GM12878 (cell line): ENCODE results near the gene TMEM39B. TPM values are rescaled to one million over a fixed set of nuclear protein-coding genes. Genes with fewer than 3 reads are reported as not detected.
A peak's percentile ranks its signal among the peaks of the same experiment; 100 is the strongest.

Source experiments
- ATAC-seq: fragments of 200-7000 bp; cut with Tn5 transposase; 3 replicates; pipeline ENCODE4 v1.9.1; 2020; ENCODE audit warnings: mild to moderate bottlenecking, moderate library complexity
- Bru-seq: library from RNA; stranded (reverse); fragments of 400-500 nt; gene quantifications from one replicate; lab custom pipeline; 2021; lab: Mats Ljungman, UMichigan
- BruChase-seq, 2 experiments: library from RNA; stranded (reverse); fragments of 400-500 nt; gene quantifications; one replicate each; lab custom pipeline; 2021; lab: Mats Ljungman, UMichigan
- BruUV-seq: library from RNA; stranded (reverse); fragments of 400-500 nt; replicated peaks from 2 replicates; lab custom pipeline; 2021; lab: Mats Ljungman, UMichigan
- CTCF ChIA-PET: fragments of 300-600 bp; sonication (Branson Sonifier 250); formaldehyde crosslinking; extraction: SDS; loops from one replicate; lab custom pipeline; 2021; ENCODE audit warnings: inconsistent platforms; lab: Yijun Ruan, JAX
- POLR2A ChIA-PET: fragments of 350-600 bp; formaldehyde crosslinking; extraction: SDS; loops from one replicate; lab custom pipeline; 2021; ENCODE audit warnings: inconsistent platforms; lab: Charles Lee
- RAD21 ChIA-PET: fragments of 300-600 bp; sonication (Branson Sonifier 250); formaldehyde crosslinking; loops from one replicate; lab custom pipeline; 2023; ENCODE audit warnings: antibody characterized with exemption; ENCODE audit not compliant: unreplicated experiment; lab: Charles Lee
- SMC1A ChIA-PET: fragments of 300-600 bp; sonication (Branson Sonifier 250); formaldehyde crosslinking; loops from one replicate; lab custom pipeline; 2023; ENCODE audit not compliant: unreplicated experiment, uncharacterized antibody; lab: Charles Lee
- DNase-seq: peaks from one replicate; pipeline ENCODE4 v3.0.0-alpha.2; 2011; ENCODE audit warnings: low read depth, low spot score
- FAIRE-seq: peaks from 3 replicates; lab custom pipeline; 2011; peaks lifted over from hg19 to GRCh38; lab: Jason Lieb, UNC
- H2AFZ ChIP-seq: 2 replicates; pipeline ENCODE4 v1.6.0; 2011; ENCODE audit warnings: low read depth, low read length, control low read depth; ENCODE audit not compliant: control insufficient read depth
- H3K27ac ChIP-seq: 2 replicates; pipeline ENCODE4 v1.5.1; 2011; ENCODE audit warnings: control low read depth; ENCODE audit not compliant: control insufficient read depth, insufficient read depth
- H3K27me3 ChIP-seq, 2 experiments: replicated peaks in 1 of 2; 2 replicates each; pipeline versions ENCODE4 v1.6.0 to v1.6.1; 2011; ENCODE audit warnings: low read length in 1 of 2; ENCODE audit not compliant: control insufficient read depth in 2 of 2, insufficient read depth in 2 of 2
- H3K36me3 ChIP-seq, 2 experiments: 2 replicates each; pipeline ENCODE4 v1.5.1; 2011; ENCODE audit warnings: low read length in 1 of 2; ENCODE audit not compliant: control insufficient read depth in 2 of 2, insufficient read depth in 2 of 2
- H3K4me1 ChIP-seq: 2 replicates; pipeline ENCODE4 v1.6.1; 2011; ENCODE audit warnings: mild to moderate bottlenecking, low read length, moderate library complexity, mixed read lengths; ENCODE audit not compliant: control insufficient read depth, insufficient read depth
- H3K4me2 ChIP-seq: 2 replicates; pipeline ENCODE4 v1.6.0; 2011; ENCODE audit warnings: control low read depth; ENCODE audit not compliant: control insufficient read depth, insufficient read depth
- H3K4me3 ChIP-seq: fragments of 200-600 bp; sonication (generic); 2 replicates; pipeline ENCODE4 v1.5.1; 2016
- H3K79me2 ChIP-seq: 2 replicates; pipeline ENCODE4 v1.6.0; 2011; ENCODE audit warnings: low read length; ENCODE audit not compliant: control insufficient read depth, insufficient read depth
- H3K9ac ChIP-seq: 2 replicates; pipeline ENCODE4 v1.8.0; 2011; ENCODE audit warnings: low read length, control low read depth, mixed read lengths; ENCODE audit not compliant: control insufficient read depth, insufficient read depth
- H3K9me3 ChIP-seq: replicated peaks from 3 replicates; pipeline ENCODE4 v1.5.1; 2011; ENCODE audit warnings: mild to moderate bottlenecking, low read length; ENCODE audit not compliant: control insufficient read depth, insufficient read depth
- H4K20me1 ChIP-seq: 2 replicates; pipeline ENCODE4 v1.6.0; 2011; ENCODE audit not compliant: control insufficient read depth, insufficient read depth
- BHLHE40 ChIP-seq, 2 experiments: fragments of 450-650 bp in 1 of 2; IDR thresholded peaks; 2 replicates each; pipeline ENCODE4 v1.6.1; 2011 to 2017; ENCODE audit warnings: low read depth in 2 of 2, borderline replicate concordance in 1 of 2, improper control_type of control experiment in 1 of 2, low read length in 1 of 2, mild to moderate bottlenecking in 1 of 2
- CBFB ChIP-seq: IDR thresholded peaks from 2 replicates; pipeline ENCODE4 v1.6.1; 2016; ENCODE audit warnings: antibody characterized with exemption, low read depth
- CBX3 ChIP-seq: fragments of 200-600 bp; sonication (generic); IDR thresholded peaks from 2 replicates; pipeline ENCODE4 v1.6.1; 2016; ENCODE audit warnings: low read depth, borderline replicate concordance
- DPF2 ChIP-seq: fragments of 450-650 bp; IDR thresholded peaks from 2 replicates; pipeline ENCODE4 v1.6.1; 2017; ENCODE audit warnings: mild to moderate bottlenecking
- EZH2 ChIP-seq: IDR thresholded peaks from 2 replicates; pipeline ENCODE4 v1.6.1; 2012; ENCODE audit warnings: low read depth, mild to moderate bottlenecking, control low read depth, inconsistent platforms, low read length, borderline replicate concordance; ENCODE audit not compliant: control insufficient read depth
- FOS ChIP-seq: IDR thresholded peaks from 3 replicates; pipeline ENCODE4 v1.6.1; 2011; ENCODE audit warnings: borderline replicate concordance; ENCODE audit not compliant: insufficient read length; ENCODE audit errors: extremely low read depth
- NBN ChIP-seq: fragments of 450-650 bp; IDR thresholded peaks from 2 replicates; pipeline ENCODE4 v1.6.1; 2016
- RELA ChIP-seq: fragments of 450-650 bp; IDR thresholded peaks from 2 replicates; pipeline ENCODE4 v1.8.0; 2014; ENCODE audit warnings: borderline replicate concordance; ENCODE audit not compliant: partially characterized antibody
- RUNX3 ChIP-seq: IDR thresholded peaks from 2 replicates; pipeline ENCODE4 v1.6.1; 2012; ENCODE audit warnings: low read length, inconsistent platforms
- SRF ChIP-seq, 2 experiments: IDR thresholded peaks; 2 replicates each; pipeline ENCODE4 v1.6.1; 2011; ENCODE audit warnings: low read depth in 2 of 2, low read length in 2 of 2, mild to moderate bottlenecking in 1 of 2, moderate library complexity in 1 of 2
- YY1 ChIP-seq: IDR thresholded peaks from 2 replicates; pipeline ENCODE4 v1.6.1; 2011; ENCODE audit warnings: low read depth, mild to moderate bottlenecking, low read length
- ZNF217 ChIP-seq: fragments of 450-650 bp; IDR thresholded peaks from 2 replicates; pipeline ENCODE4 v1.6.1; 2017; ENCODE audit warnings: antibody characterized with exemption, mild to moderate bottlenecking
- WGBS: methylation state at CpG from one replicate; pipeline ENCODE4 v1.1.6; 2016; ENCODE audit warnings: low lambda C conversion rate; ENCODE audit not compliant: insufficient replicate concordance, insufficient coverage; ENCODE audit errors: missing lambda C conversion rate; 5-methylcytosine and 5-hydroxymethylcytosine counted together
- in situ Hi-C: fragments of 300-500 bp; cut with MboI; formaldehyde crosslinking; loops from 9 replicates; pipeline ENCODE4 v1.14.3; 2018; ENCODE audit warnings: mixed read lengths
- intact Hi-C: fragments of 100-400 bp; cut with micrococcal nuclease; formaldehyde crosslinking; loops from one replicate; pipeline ENCODE4 v1.14.2; 2022; ENCODE audit not compliant: unreplicated experiment
- long read RNA-seq, 2 experiments: library from polyadenylated mRNA; unstranded; transcript quantifications; one replicate each; pipeline ENCODE4 v2.0.0, GENCODE V29; 2019 to 2020
- polyA minus RNA-seq, 3 experiments: library from RNA; depleted of rRNA, polyadenylated mRNA; stranded (reverse); fragments of >200 nt; gene quantifications; 2 replicates each; pipeline ENCODE4 v1.2.3, GENCODE V29; 2011
- polyA plus RNA-seq, 11 experiments: library from polyadenylated mRNA; depleted of rRNA in 4 of 11; unstranded in 6 of 11; stranded (reverse) in 5 of 11; fragments of >200 nt; fragmentation: Nextera tagmentation in 4 of 11; fragmentation: Illumina TruSeq in 1 of 11; extraction: Ambion mirVana in 4 of 11; extraction: Trizol in 1 of 11; gene quantifications; 1 replicate in 1 of 11; 2 replicates in 10 of 11; pipeline versions ENCODE4 v1.2.1 to v1.2.3, GENCODE V29; 2011 to 2016; ENCODE audit warnings: inconsistent platforms in 2 of 11, missing spikeins in 2 of 11, low read depth in 1 of 11
- total RNA-seq, 4 experiments: library from RNA; depleted of rRNA in 3 of 4; stranded (reverse); fragments of >200 nt in 3 of 4; fragmentation: Illumina TruSeq in 1 of 4; extraction: Trizol in 1 of 4; gene quantifications; 2 replicates each; pipeline versions ENCODE4 v1.2.1 to v1.2.3, GENCODE V29; 2013 to 2021
- TF ChIP-seq, protein P1 (sequence below): fragments of 450-650 bp; IDR thresholded peaks from 2 replicates; pipeline ENCODE4 v1.6.1; 2016; ENCODE audit warnings: mild to moderate bottlenecking
- TF ChIP-seq, protein P2 (sequence below): IDR thresholded peaks from 2 replicates; pipeline ENCODE4 v1.6.1; 2012; ENCODE audit warnings: low read depth, low read length, improper control_type of control experiment

The TMEM39B gene
- total RNA-seq (2013; cell fraction: nucleolus; rRNA removed): 12.3 and 16.0 TPM in 2 replicates
- total RNA-seq (2014; rRNA removed) (5.4 and 6.8 TPM in 2 replicates), total RNA-seq (2014; rRNA removed; fragmentation: Illumina TruSeq; extraction: Trizol) (6.0 and 6.3 TPM in 2 replicates), total RNA-seq (2021) (24.3 TPM in 2 replicates), polyA plus RNA-seq (2011; rRNA removed) (4.4 and 14.3 TPM in 2 replicates), polyA plus RNA-seq (2014; fragmentation: Illumina TruSeq; extraction: Trizol) (5.7 and 11.7 TPM in 2 replicates), polyA plus RNA-seq (2014; fragmentation: Nextera tagmentation; extraction: Ambion mirVana) (1 to 10 TPM; 2.3 to 3.4 TPM), polyA plus RNA-seq (2014; rRNA removed) (13.0 and 18.9 TPM in 2 replicates), polyA plus RNA-seq (2016; fragmentation: Nextera tagmentation; extraction: Ambion mirVana) (10 to 100 TPM; 25.1 to 27.2 TPM), polyA minus RNA-seq (2011; rRNA and poly(A)+ RNA removed) (18.7 and 25.6 TPM in 2 replicates), Bru-seq, nascent RNA (percentile 63 among the genes with signal in this experiment), BruChase-seq, experiment 1, labeled RNA remaining after a 6-hour chase (percentile 70 among the genes with signal in this experiment), BruChase-seq, experiment 2, labeled RNA remaining after a 2-hour chase (percentile 67 among the genes with signal in this experiment)
- polyA plus RNA-seq (2011; ENCODE audit: low read depth): 9.7 TPM
- 31.1 and 32.2 TPM in 2 replicates for polyA plus RNA-seq (2011; cell fraction: cytosol; rRNA removed)
- polyA plus RNA-seq (2011; cell fraction: nucleus; rRNA removed): 23.5 and 25.2 TPM in 2 replicates
- polyA plus RNA-seq (2012): 17.9 and 21.4 TPM in 2 replicates
- polyA minus RNA-seq (2011; cell fraction: cytosol; rRNA and poly(A)+ RNA removed): 8.3 and 13.0 TPM in 2 replicates
- 5.0 and 8.5 TPM in 2 replicates for polyA minus RNA-seq (2011; cell fraction: nucleus; rRNA and poly(A)+ RNA removed)
- long read RNA-seq, experiment 1, transcript TMEM39B-201 (9 exons, 1,813 nt): major isoform, 11 of 28 reads
- long read RNA-seq, experiment 1, partial matches to known transcripts: 6 of 28 reads
- long read RNA-seq, experiment 1, other reads (novel, unspliced or antisense): 6 of 28 reads
- long read RNA-seq, experiment 2, transcript TMEM39B-201 (9 exons, 1,813 nt): major isoform, 5 of 14 reads
- long read RNA-seq, experiment 2, partial matches to known transcripts: 6 of 14 reads
- long read RNA-seq, experiment 2, other reads (novel, unspliced or antisense): 2 of 14 reads

DNA sequence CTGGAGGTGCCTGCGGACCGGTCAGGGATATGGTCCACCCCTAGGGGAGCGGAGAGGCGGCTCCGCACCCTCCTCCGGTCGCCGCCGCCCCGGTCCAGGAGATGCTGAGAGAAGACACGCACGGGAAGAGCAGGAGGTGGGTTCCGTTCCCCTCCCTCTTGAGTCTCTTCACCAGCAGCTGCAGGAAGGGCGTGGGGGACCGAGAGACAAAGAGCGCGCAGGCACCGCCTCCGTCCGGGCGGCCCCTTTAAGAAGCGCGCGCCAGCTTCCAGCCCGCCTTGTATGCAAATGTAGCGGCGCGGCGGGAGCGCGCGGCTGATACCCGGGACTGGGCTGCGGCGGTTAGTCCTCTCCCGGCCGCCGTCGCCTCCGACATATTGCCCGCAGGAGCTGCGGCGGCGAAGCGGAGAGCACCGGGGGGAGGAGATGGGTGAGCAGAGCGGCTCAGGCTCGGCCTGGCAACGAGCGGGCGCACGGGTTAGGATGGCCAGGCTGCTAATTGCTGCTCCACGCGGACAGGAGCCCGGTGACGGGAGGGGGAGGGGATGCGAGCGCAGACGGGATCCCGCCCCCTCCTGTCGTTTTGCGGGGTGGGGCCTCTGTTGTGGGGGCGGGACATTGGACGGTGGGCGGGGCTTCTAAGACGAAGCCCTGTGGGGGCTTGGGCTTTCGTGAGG is at the start of gene TMEM39B:
Gene TMEM39B (plus strand): TSS at position 318 of the 677 bp plus-strand sequence. CDS start 109 bp downstream, at position 427.
- RAD21 ChIA-PET: interaction anchor here (0.7 to 2.6 kb wide), 27 partner anchors 10 to 359 kb away, joined by 3 to 29 read pairs (median 5); partner anchors contain the start of genes CCDC28B, IQCC, KHDRBS1 and KPNA6
- peaks cover 9 to 14% of the 10 kb centered on the region in 2 experiments for H3K36me3 ChIP-seq
- intact Hi-C loops: loop anchor here (5.0 kb wide), 1 partner anchor 35 kb away; the partner anchor contains the start of gene KPNA6
- POLR2A ChIA-PET: interaction anchor here (0.6 to 5.0 kb wide), 21 partner anchors 9 to 700 kb away, joined by 3 to 58 read pairs (median 4); partner anchors contain the start of genes HDAC1, IQCC, KHDRBS1 and KPNA6
- in situ Hi-C loops: no loop called here
- H3K4me2 ChIP-seq: peak within 1 kb of the TSS; percentile 100
- H3K4me1 ChIP-seq: peaks cover 13% of the 10 kb centered on the region
- peaks cover 8% of the 10 kb centered on the region for H3K79me2 ChIP-seq
- no peaks in the 10 kb centered on the region for H3K27me3 ChIP-seq
- ATAC-seq (peak; percentile 92), FAIRE-seq (peak; percentile 68), DNase-seq (peak; percentile 72)
- peak within 1 kb of the TSS; percentile 92 for H3K4me3 ChIP-seq
- SMC1A ChIA-PET: interaction anchor here (0.6 to 3.2 kb wide), 16 partner anchors 8 to 257 kb away, joined by 3 to 17 read pairs (median 4); partner anchors contain the start of genes KPNA6, SPOCD1 and TXLNA
- no peaks in the 10 kb centered on the region for H3K9me3 ChIP-seq
- WGBS: under 1% methylated on average over 58 of the region's 67 CpGs
- no TSS peak for BruUV-seq
- peak within 1 kb of the TSS; percentile 58 for H3K9ac ChIP-seq
- H4K20me1 ChIP-seq: no peaks in the 10 kb centered on the region
- H3K27ac ChIP-seq: peak within 1 kb of the TSS; percentile 70
- H2AFZ ChIP-seq: peak within 1 kb of the TSS; percentile 87
- CTCF ChIA-PET: interaction anchor here (0.6 to 5.4 kb wide), 19 partner anchors 9 to 913 kb away, joined by 3 to 56 read pairs (median 4); partner anchors contain the start of genes CCDC28B, KPNA6 and TXLNA
- TF ChIP-seq, protein P1, sequence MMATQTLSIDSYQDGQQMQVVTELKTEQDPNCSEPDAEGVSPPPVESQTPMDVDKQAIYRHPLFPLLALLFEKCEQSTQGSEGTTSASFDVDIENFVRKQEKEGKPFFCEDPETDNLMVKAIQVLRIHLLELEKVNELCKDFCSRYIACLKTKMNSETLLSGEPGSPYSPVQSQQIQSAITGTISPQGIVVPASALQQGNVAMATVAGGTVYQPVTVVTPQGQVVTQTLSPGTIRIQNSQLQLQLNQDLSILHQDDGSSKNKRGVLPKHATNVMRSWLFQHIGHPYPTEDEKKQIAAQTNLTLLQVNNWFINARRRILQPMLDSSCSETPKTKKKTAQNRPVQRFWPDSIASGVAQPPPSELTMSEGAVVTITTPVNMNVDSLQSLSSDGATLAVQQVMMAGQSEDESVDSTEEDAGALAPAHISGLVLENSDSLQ: no peak
- TF ChIP-seq YY1 (peak; percentile 89), ZNF217 (no peak), DPF2 (peak; percentile 55; the same call in 1 of the 2 replicates), CBX3 (no peak), SRF (IDR thresholded peaks at IDR 0.05; ENCODE audit: low read depth in 2 of 2, low read length in 2 of 2) (peak in 1 of 2 experiments; percentile 3; a peak in 1 of 4 replicates), BHLHE40 (IDR thresholded peaks at IDR 0.05; ENCODE audit: borderline replicate concordance in 1 of 2, low read depth in 2 of 2, low read length in 1 of 2) (peak; percentile 46 to 73; a peak in 3 of 4 replicates), RUNX3 (peak; percentile 82), NBN (peak; percentile 95), EZH2 (no peak), RELA (peak; percentile 54), FOS (no peak), CBFB (peak; percentile 77)
- TF ChIP-seq, protein P2, sequence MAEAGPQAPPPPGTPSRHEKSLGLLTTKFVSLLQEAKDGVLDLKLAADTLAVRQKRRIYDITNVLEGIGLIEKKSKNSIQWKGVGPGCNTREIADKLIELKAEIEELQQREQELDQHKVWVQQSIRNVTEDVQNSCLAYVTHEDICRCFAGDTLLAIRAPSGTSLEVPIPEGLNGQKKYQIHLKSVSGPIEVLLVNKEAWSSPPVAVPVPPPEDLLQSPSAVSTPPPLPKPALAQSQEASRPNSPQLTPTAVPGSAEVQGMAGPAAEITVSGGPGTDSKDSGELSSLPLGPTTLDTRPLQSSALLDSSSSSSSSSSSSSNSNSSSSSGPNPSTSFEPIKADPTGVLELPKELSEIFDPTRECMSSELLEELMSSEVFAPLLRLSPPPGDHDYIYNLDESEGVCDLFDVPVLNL: 0 out of 2 replicates have a peak, but pooled peaks have one; percentile 43
